ENCODE results near the gene COX4I1.

- TF ChIP-seq CTCF (conservative IDR thresholded peaks at IDR 0.05; ENCODE audit: low read depth, low read length) (no peak), EZH2 (IDR thresholded peaks at IDR 0.05; ENCODE audit: borderline replicate concordance, low read depth, low read length, poor library complexity, severe bottlenecking) (no peak)
Measured at GRCh38 chr16:85850344-85850880, 50.9 kb downstream of the COX4I1 start.

Measured in A673 (cell line).